HepG2 (cell line): ENCODE results near the gene ZNF444.

Source experiments
- BCL6 ChIP-seq: IDR thresholded peaks from 2 replicates; pipeline ENCODE4 v1.6.1; 2016; ENCODE audit warnings: missing genetic modification reagents, missing compliant biosample characterization
- HOXA7 ChIP-seq: sonication (generic); formaldehyde crosslinking; IDR thresholded peaks from 2 replicates; pipeline ENCODE4 v1.8.1; 2022; ENCODE audit warnings: mild to moderate bottlenecking, missing genetic modification reagents, moderate library complexity
- JUNB ChIP-seq: sonication (generic); formaldehyde crosslinking; IDR thresholded peaks from 2 replicates; pipeline ENCODE4 v1.8.0; 2022; ENCODE audit warnings: missing genetic modification reagents, mild to moderate bottlenecking, borderline replicate concordance
- MBNL3 ChIP-seq: fragments of 250-450 bp; sonication (Bioruptor Pico); conservative IDR thresholded peaks from 2 replicates; pipeline ENCODE4 v1.8.0; 2022; ENCODE audit warnings: mild to moderate bottlenecking, inconsistent platforms
- MXI1 ChIP-seq: IDR thresholded peaks from 3 replicates; pipeline ENCODE4 v1.6.1; 2012; ENCODE audit warnings: low read depth, low read length, inconsistent platforms, borderline replicate concordance
- SP2 ChIP-seq: sonication (generic); formaldehyde crosslinking; IDR thresholded peaks from 2 replicates; pipeline ENCODE4 v1.5.1; 2020; ENCODE audit warnings: mild to moderate bottlenecking, missing genetic modification reagents
- ZNF775 ChIP-seq: sonication (generic); formaldehyde crosslinking; IDR thresholded peaks from 2 replicates; pipeline ENCODE4 v1.4.0; 2020; ENCODE audit warnings: missing genetic modification reagents, mild to moderate bottlenecking, moderate library complexity, borderline replicate concordance
- TF ChIP-seq, protein P1 (sequence below): sonication (generic); formaldehyde crosslinking; IDR thresholded peaks from 2 replicates; pipeline ENCODE4 v1.5.1; 2020; ENCODE audit warnings: mild to moderate bottlenecking, missing genetic modification reagents, borderline replicate concordance
- TF ChIP-seq, protein P2 (sequence below): sonication (generic); formaldehyde crosslinking; IDR thresholded peaks from 2 replicates; pipeline ENCODE4 v1.5.0; 2020; ENCODE audit warnings: mild to moderate bottlenecking, missing genetic modification reagents, moderate library complexity
- TF ChIP-seq, protein P3 (sequence below): sonication (generic); formaldehyde crosslinking; IDR thresholded peaks from 2 replicates; pipeline ENCODE4 v1.4.0; 2020; ENCODE audit warnings: missing genetic modification reagents
- TF ChIP-seq, protein P4 (sequence below): IDR thresholded peaks from 2 replicates; pipeline ENCODE4 v1.6.1; 2016; ENCODE audit warnings: low read depth, control low read depth
- TF ChIP-seq, protein P5 (sequence below): sonication (generic); formaldehyde crosslinking; IDR thresholded peaks from 2 replicates; pipeline ENCODE4 v1.9.0; 2021; ENCODE audit warnings: missing genetic modification reagents, mild to moderate bottlenecking, borderline replicate concordance
- TF ChIP-seq, protein P6 (sequence below): sonication (generic); formaldehyde crosslinking; conservative IDR thresholded peaks from 2 replicates; pipeline ENCODE4 v1.8.1; 2023; ENCODE audit warnings: missing genetic modification reagents

DNA sequence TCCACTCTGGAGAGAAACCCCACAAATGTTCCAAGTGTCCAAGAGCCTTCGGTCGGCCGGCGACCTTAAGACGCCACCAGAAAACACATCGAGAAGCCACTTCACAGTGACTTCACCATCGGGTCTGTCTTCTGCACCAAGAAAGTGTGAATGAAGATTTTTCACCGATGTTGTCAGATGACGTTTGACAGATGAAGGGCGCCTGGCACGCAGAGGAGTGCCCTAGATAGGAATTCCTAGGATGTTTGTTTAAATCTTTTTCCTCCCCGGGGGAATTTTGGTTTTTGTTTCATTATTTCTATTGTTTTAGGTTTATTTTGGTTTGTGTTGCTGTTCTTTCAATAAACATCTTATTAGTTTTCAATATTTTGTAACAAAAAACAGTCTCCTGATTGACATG is 68.0 kb downstream of the ZNF444 start:
- TF ChIP-seq, protein P1, sequence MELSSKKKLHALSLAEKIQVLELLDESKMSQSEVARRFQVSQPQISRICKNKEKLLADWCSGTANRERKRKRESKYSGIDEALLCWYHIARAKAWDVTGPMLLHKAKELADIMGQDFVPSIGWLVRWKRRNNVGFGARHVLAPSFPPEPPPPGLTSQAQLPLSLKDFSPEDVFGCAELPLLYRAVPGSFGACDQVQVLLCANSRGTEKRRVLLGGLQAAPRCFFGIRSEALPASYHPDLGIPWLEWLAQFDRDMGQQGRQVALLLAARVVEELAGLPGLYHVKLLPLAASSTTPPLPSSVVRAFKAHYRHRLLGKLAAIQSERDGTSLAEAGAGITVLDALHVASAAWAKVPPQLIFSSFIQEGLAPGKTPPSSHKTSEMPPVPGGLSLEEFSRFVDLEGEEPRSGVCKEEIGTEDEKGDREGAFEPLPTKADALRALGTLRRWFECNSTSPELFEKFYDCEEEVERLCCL = no peak
- TF ChIP-seq SP2 (CRISPR knock-in tag) = no peak
- no peak for TF ChIP-seq BCL6
- TF ChIP-seq, protein P2, sequence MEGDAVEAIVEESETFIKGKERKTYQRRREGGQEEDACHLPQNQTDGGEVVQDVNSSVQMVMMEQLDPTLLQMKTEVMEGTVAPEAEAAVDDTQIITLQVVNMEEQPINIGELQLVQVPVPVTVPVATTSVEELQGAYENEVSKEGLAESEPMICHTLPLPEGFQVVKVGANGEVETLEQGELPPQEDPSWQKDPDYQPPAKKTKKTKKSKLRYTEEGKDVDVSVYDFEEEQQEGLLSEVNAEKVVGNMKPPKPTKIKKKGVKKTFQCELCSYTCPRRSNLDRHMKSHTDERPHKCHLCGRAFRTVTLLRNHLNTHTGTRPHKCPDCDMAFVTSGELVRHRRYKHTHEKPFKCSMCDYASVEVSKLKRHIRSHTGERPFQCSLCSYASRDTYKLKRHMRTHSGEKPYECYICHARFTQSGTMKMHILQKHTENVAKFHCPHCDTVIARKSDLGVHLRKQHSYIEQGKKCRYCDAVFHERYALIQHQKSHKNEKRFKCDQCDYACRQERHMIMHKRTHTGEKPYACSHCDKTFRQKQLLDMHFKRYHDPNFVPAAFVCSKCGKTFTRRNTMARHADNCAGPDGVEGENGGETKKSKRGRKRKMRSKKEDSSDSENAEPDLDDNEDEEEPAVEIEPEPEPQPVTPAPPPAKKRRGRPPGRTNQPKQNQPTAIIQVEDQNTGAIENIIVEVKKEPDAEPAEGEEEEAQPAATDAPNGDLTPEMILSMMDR (CRISPR knock-in tag) = no peak
- TF ChIP-seq, protein P3, sequence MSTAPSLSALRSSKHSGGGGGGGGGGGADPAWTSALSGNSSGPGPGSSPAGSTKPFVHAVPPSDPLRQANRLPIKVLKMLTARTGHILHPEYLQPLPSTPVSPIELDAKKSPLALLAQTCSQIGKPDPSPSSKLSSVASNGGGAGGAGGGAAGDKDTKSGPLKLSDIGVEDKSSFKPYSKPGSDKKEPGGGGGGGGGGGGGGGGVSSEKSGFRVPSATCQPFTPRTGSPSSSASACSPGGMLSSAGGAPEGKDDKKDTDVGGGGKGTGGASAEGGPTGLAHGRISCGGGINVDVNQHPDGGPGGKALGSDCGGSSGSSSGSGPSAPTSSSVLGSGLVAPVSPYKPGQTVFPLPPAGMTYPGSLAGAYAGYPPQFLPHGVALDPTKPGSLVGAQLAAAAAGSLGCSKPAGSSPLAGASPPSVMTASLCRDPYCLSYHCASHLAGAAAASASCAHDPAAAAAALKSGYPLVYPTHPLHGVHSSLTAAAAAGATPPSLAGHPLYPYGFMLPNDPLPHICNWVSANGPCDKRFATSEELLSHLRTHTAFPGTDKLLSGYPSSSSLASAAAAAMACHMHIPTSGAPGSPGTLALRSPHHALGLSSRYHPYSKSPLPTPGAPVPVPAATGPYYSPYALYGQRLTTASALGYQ = no peak
- no peak for TF ChIP-seq ZNF775 (CRISPR knock-in tag)
- no peak for TF ChIP-seq MXI1
- TF ChIP-seq, protein P4, sequence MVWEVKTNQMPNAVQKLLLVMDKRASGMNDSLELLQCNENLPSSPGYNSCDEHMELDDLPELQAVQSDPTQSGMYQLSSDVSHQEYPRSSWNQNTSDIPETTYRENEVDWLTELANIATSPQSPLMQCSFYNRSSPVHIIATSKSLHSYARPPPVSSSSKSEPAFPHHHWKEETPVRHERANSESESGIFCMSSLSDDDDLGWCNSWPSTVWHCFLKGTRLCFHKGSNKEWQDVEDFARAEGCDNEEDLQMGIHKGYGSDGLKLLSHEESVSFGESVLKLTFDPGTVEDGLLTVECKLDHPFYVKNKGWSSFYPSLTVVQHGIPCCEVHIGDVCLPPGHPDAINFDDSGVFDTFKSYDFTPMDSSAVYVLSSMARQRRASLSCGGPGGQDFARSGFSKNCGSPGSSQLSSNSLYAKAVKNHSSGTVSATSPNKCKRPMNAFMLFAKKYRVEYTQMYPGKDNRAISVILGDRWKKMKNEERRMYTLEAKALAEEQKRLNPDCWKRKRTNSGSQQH = no peak
- no peak for TF ChIP-seq HOXA7 (CRISPR knock-in tag)
- TF ChIP-seq, protein P5, sequence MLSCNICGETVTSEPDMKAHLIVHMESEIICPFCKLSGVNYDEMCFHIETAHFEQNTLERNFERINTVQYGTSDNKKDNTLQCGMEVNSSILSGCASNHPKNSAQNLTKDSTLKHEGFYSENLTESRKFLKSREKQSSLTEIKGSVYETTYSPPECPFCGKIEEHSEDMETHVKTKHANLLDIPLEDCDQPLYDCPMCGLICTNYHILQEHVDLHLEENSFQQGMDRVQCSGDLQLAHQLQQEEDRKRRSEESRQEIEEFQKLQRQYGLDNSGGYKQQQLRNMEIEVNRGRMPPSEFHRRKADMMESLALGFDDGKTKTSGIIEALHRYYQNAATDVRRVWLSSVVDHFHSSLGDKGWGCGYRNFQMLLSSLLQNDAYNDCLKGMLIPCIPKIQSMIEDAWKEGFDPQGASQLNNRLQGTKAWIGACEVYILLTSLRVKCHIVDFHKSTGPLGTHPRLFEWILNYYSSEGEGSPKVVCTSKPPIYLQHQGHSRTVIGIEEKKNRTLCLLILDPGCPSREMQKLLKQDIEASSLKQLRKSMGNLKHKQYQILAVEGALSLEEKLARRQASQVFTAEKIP (CRISPR knock-in tag) = no peak
- no peak for TF ChIP-seq MBNL3
- TF ChIP-seq, protein P6, sequence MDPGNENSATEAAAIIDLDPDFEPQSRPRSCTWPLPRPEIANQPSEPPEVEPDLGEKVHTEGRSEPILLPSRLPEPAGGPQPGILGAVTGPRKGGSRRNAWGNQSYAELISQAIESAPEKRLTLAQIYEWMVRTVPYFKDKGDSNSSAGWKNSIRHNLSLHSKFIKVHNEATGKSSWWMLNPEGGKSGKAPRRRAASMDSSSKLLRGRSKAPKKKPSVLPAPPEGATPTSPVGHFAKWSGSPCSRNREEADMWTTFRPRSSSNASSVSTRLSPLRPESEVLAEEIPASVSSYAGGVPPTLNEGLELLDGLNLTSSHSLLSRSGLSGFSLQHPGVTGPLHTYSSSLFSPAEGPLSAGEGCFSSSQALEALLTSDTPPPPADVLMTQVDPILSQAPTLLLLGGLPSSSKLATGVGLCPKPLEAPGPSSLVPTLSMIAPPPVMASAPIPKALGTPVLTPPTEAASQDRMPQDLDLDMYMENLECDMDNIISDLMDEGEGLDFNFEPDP (CRISPR knock-in tag) = no peak
- TF ChIP-seq JUNB (CRISPR knock-in tag) = no peak
